ENCODE results near the gene BRPF1. TPM values are rescaled to one million over a fixed set of nuclear protein-coding genes. Genes with fewer than 3 reads are reported as not detected.

Gene BRPF1
- polyA plus RNA-seq, 1 of the 3 experiments (the other 2 are of a cell fraction): 13.0 TPM

GRCh38 chr3:9749645-9750555 lies 18.4 kb downstream of the BRPF1 start, which contains the start of gene OGG1 (continued):
- TF ChIP-seq RXRA (IDR thresholded peaks at IDR 0.05; ENCODE audit: borderline replicate concordance, low read depth) (no peak), GATA2 (CRISPR knock-in tag; IDR thresholded peaks at IDR 0.05) (no peak), FOXM1 (IDR thresholded peaks at IDR 0.05; ENCODE audit: low read depth) (no peak), FOSL2 (IDR thresholded peaks at IDR 0.05; ENCODE audit: borderline replicate concordance, low read depth) (no peak), JUND (IDR thresholded peaks at IDR 0.05) (no peak; the same call in 1 of the 2 replicates), MEF2A (IDR thresholded peaks at IDR 0.05; ENCODE audit: borderline replicate concordance, low read depth) (no peak), ELF1 (IDR thresholded peaks at IDR 0.05) (peak; percentile 60), IRF3 (IDR thresholded peaks at IDR 0.05; ENCODE audit: low read depth, low read length) (no peak), NFIC (IDR thresholded peaks at IDR 0.05; ENCODE audit: borderline replicate concordance) (peak; percentile 91), PBX3 (IDR thresholded peaks at IDR 0.05) (peak; percentile 46), FOXJ3 (CRISPR knock-in tag; IDR thresholded peaks at IDR 0.05) (peak; percentile 58; the same call in 1 of the 2 replicates), TEAD4 (IDR thresholded peaks at IDR 0.05; ENCODE audit: borderline replicate concordance, insufficient read depth) (no peak)

- Histone ChIP-seq H3K79me2 (ENCODE audit: insufficient read depth) (peaks cover 31% of the 10 kb centered on the region), H3K36me3 (replicated peaks in 1 of 2; ENCODE audit: control insufficient read depth in 1 of 2, insufficient read depth in 2 of 2, low read length in 1 of 2) (peaks cover 33 to 39% of the 10 kb centered on the region in 2 experiments), H3K9me3 (no peaks in the 10 kb centered on the region), H3F3A (replicated peaks; ENCODE audit: insufficient read depth) (peaks cover 28% of the 10 kb centered on the region), H3K27me3 (ENCODE audit: insufficient read depth) (no peaks in the 10 kb centered on the region), H3K9ac (peak overlapping the region; percentile 74), H3K4me3 (ENCODE audit: low read depth in 2 of 2, low read length in 1 of 2) (peak overlapping the region; percentile 79 to 99), H3K27ac (ENCODE audit: low read depth in 2 of 2, low read length in 1 of 2) (peak overlapping the region; percentile 93 to 99), H3K4me2 (peak overlapping the region; percentile 97), H3K9me2 (no peaks in the 10 kb centered on the region), H4K20me1 (ENCODE audit: insufficient read depth) (no peaks in the 10 kb centered on the region), H3K4me1 (ENCODE audit: control insufficient read depth in 1 of 2, insufficient read depth in 2 of 2, low read depth in 1 of 2, low read length in 1 of 2) (peaks cover 17 to 20% of the 10 kb centered on the region in 2 experiments), H2AFZ (ENCODE audit: low read depth) (peak overlapping the region; percentile 85; the same call in 1 of the 2 replicates)
- DNase-seq: no peak
- POLR2A ChIA-PET: interaction anchor here (1.1 to 3.3 kb wide), 5 partner anchors 12 to 354 kb away, joined by 3 to 22 read pairs (median 4); partner anchors contain the start of genes BRPF1 and CAMK1
- 24% methylated on average over 15 of the region's 17 CpGs for WGBS (ENCODE audit: low lambda C conversion rate)
- CTCF ChIA-PET: interaction anchor here (0.9 kb wide), 1 partner anchor 195 kb away, joined by 4 read pairs; no protein-coding TSS in a partner anchor
- TF ChIP-seq CTCF (IDR thresholded peaks at IDR 0.05): no peak
- no peak for TF ChIP-seq FOXJ3 (CRISPR knock-in tag; IDR thresholded peaks at IDR 0.05)
- no peak for TF ChIP-seq MXI1 (IDR thresholded peaks at IDR 0.05; ENCODE audit: low read depth, low read length)
- no peak for TF ChIP-seq RFX5 (IDR thresholded peaks at IDR 0.05; ENCODE audit: low read length)
- no peak for TF ChIP-seq NRF1 (IDR thresholded peaks at IDR 0.05; ENCODE audit: low read depth, low read length)
- TF ChIP-seq NFIC (IDR thresholded peaks at IDR 0.05; ENCODE audit: borderline replicate concordance): no peak
- no peak for TF ChIP-seq RAD21 (IDR thresholded peaks at IDR 0.05; ENCODE audit: low read length)
- no peak for TF ChIP-seq EP300 (IDR thresholded peaks at IDR 0.05; ENCODE audit: borderline replicate concordance in 1 of 2, low read depth in 1 of 2, low read length in 1 of 2)
- TF ChIP-seq CHD2 (IDR thresholded peaks at IDR 0.05; ENCODE audit: low read length, partially characterized antibody): no peak
These were observed 19.2 kb downstream of the BRPF1 start for GRCh38 chr3:9750556-9751411.
